Psoas muscle (tissue), 8 donors: ENCODE results near the gene CYSLTR2. TPM values are rescaled to one million over a fixed set of nuclear protein-coding genes. Genes with fewer than 3 reads are reported as not detected.

Experiments
- ATAC-seq, 4 donors: fragments of 200-7000 bp; cut with Tn5 transposase; one replicate each; pipeline ENCODE4 v1.9.1; 2020; ENCODE audit warnings: moderate library complexity in 3 of 4, mild to moderate bottlenecking in 2 of 4
- DNase-seq, 2 donors: peaks; one replicate each; pipeline ENCODE4 v3.0.0-alpha.2; 2020
- H3K27ac ChIP-seq: fragments of 200-600 bp; one replicate; pipeline ENCODE4 v1.8.0; 2022
- H3K27me3 ChIP-seq, 3 donors: fragments of 200-600 bp in 1 of 3; one replicate each; pipeline versions ENCODE4 v1.6.1 to v1.8.0; 2013 to 2022; ENCODE audit warnings: low read length in 2 of 3, mild to moderate bottlenecking in 2 of 3, moderate library complexity in 1 of 3; ENCODE audit not compliant: insufficient read depth in 3 of 3
- H3K36me3 ChIP-seq, 2 donors: fragments of 200-600 bp in 1 of 2; one replicate each; pipeline versions ENCODE4 v1.6.1 to v1.8.0; 2013 to 2022; ENCODE audit warnings: low read depth in 1 of 2, mild to moderate bottlenecking in 1 of 2, moderate library complexity in 1 of 2; ENCODE audit not compliant: insufficient read depth in 1 of 2
- H3K4me1 ChIP-seq: fragments of 200-600 bp; one replicate; pipeline ENCODE4 v1.8.0; 2022
- H3K4me3 ChIP-seq: fragments of 200-600 bp; one replicate; pipeline ENCODE4 v1.8.0; 2022; ENCODE audit warnings: mild to moderate bottlenecking
- H3K9me3 ChIP-seq: fragments of 200-600 bp; one replicate; pipeline ENCODE4 v1.8.0; 2022
- WGBS, 3 donors: extraction: QIAGEN DNeasy Blood & Tissue Kit; methylation state at CpG; one replicate each; pipeline versions ENCODE4 v1.1.6 to v1.1.7; 2013; 5-methylcytosine and 5-hydroxymethylcytosine counted together
- intact Hi-C, 2 donors: fragments of 100-400 bp; cut with DNase I; formaldehyde crosslinking; loops; one replicate each; pipeline versions ENCODE4 v1.11.0 to v1.14.2; 2022
- polyA plus RNA-seq, 3 donors: library from polyadenylated mRNA; stranded (reverse); fragments of 200-250 nt; gene quantifications; one replicate each; pipeline ENCODE4 v1.2.3, GENCODE V29; 2013
- total RNA-seq, 4 donors: library from RNA; stranded (reverse); fragmentation: NEBNext Ultra II Directional in 2 of 4; extraction: Animal tissue kit (Norgen Biotek cat#: 25700) in 2 of 4; gene quantifications; one replicate each; pipeline versions ENCODE4 v1.2.1 to v1.2.4, GENCODE V29; 2021 to 2023
- TF ChIP-seq, protein P1 (sequence below): fragments of 200-600 bp; IDR thresholded peaks from one replicate; pipeline ENCODE4 v1.8.0; 2022; ENCODE audit warnings: antibody characterized with exemption
- donor health status: healthy with polysubstance abuse.
- donor health status: DM: no; HTN: no; CAD: no; lungs with moderate emphysema.
- donor health status: Bipolar disorder and iron deficiency.
- donor health status: healthy.
- donor health status: DM: yes; HTN: yes; CAD: no.
- donor health status: DM: no; HTN: no; CAD: no.
- donor health status: DM: no; HTN: no; CAD: no.
- donor health status: DM: yes; HTN: yes; CAD: no.

Gene CYSLTR2
- total and polyA plus RNA-seq, 7 donors: 0.01 to 0.49 (median 0.04) TPM; not detected in 1

GRCh38 chr13:48634636-48635035, 19.1 kb upstream of the CYSLTR2 start:
- TF ChIP-seq, protein P1, sequence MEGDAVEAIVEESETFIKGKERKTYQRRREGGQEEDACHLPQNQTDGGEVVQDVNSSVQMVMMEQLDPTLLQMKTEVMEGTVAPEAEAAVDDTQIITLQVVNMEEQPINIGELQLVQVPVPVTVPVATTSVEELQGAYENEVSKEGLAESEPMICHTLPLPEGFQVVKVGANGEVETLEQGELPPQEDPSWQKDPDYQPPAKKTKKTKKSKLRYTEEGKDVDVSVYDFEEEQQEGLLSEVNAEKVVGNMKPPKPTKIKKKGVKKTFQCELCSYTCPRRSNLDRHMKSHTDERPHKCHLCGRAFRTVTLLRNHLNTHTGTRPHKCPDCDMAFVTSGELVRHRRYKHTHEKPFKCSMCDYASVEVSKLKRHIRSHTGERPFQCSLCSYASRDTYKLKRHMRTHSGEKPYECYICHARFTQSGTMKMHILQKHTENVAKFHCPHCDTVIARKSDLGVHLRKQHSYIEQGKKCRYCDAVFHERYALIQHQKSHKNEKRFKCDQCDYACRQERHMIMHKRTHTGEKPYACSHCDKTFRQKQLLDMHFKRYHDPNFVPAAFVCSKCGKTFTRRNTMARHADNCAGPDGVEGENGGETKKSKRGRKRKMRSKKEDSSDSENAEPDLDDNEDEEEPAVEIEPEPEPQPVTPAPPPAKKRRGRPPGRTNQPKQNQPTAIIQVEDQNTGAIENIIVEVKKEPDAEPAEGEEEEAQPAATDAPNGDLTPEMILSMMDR: no peak
- no peak for DNase-seq
- no peak overlapping the region for H3K27ac ChIP-seq
- no peak for ATAC-seq
- peaks cover 18% of the 10 kb centered on the region for H3K9me3 ChIP-seq
- H3K27me3 ChIP-seq: no peaks in the 10 kb centered on the region
- no peaks in the 10 kb centered on the region for H3K4me1 ChIP-seq
- H3K36me3 ChIP-seq: no peaks in the 10 kb centered on the region
- no peak overlapping the region for H3K4me3 ChIP-seq
- intact Hi-C loops: no loop called here

DNA sequence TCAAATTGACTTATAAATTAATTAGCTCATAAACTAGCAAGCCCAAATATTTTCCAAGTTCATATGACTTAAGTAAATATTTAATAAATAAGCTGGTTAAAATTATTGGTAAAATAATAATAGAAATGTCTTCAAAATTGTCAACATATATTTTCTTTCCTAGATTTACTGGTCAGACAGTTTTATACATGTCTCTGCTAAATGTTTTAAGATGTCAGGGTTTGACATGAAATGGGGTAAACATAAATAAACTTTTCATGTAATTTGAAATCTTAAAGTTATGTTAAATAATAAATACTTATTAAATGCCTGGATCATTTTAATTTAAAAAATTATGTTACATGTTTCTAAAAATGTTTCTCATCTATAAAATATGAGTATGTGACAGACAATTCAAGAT, 18.3 kb upstream of the CYSLTR2 start:
- intact Hi-C loops: no loop called here
- H3K4me1 ChIP-seq: no peaks in the 10 kb centered on the region
- no peaks in the 10 kb centered on the region for H3K27me3 ChIP-seq
- H3K4me3 ChIP-seq: no peak overlapping the region
- ATAC-seq (no peak), DNase-seq (no peak)
- H3K9me3 ChIP-seq: peaks cover 18% of the 10 kb centered on the region
- H3K36me3 ChIP-seq: no peaks in the 10 kb centered on the region
- TF ChIP-seq, protein P1: no peak
- no peak overlapping the region for H3K27ac ChIP-seq

DNA sequence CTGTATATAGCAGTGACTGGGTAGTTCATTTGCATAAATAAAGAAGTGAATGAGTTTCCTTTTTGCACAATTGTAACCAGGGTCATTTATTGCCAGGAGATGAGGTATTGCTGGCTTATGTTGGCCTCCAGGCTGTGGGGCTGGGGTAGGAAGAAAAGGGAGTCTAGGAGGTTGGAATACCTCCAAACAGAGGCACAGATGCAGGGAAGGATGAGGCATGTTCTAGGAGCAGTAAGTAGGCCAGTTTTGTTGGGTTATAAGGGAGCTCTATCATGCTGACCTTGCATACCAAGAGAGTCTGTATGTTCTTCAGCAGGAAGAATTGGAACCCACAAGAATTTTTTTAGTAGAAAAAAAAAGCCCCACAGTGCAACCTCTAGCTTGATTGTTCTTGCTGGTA, 17.2 kb upstream of the CYSLTR2 start:
- H3K9me3 ChIP-seq: peaks cover 18% of the 10 kb centered on the region
- H3K4me3 ChIP-seq: no peak overlapping the region
- no peak for ATAC-seq

GRCh38 chr13:48637601-48638000, 16.1 kb upstream of the CYSLTR2 start:
- ATAC-seq (no peak), DNase-seq (no peak)
- no peak overlapping the region for H3K27ac ChIP-seq
- H3K27me3 ChIP-seq: no peaks in the 10 kb centered on the region
- TF ChIP-seq, protein P1: no peak
- H3K36me3 ChIP-seq: no peaks in the 10 kb centered on the region
- H3K9me3 ChIP-seq: peaks cover 18% of the 10 kb centered on the region
- intact Hi-C loops: no loop called here
- H3K4me3 ChIP-seq: no peak overlapping the region
- H3K4me1 ChIP-seq: no peaks in the 10 kb centered on the region
- 40 to 85% (median 49%) methylated on average over 2 of the region's 2 CpGs for WGBS, 3 donors

More for the DNA sequence above, 17.2 kb upstream of the CYSLTR2 start:
- H3K36me3 ChIP-seq: no peaks in the 10 kb centered on the region
- no peak overlapping the region for H3K27ac ChIP-seq
- intact Hi-C loops: no loop called here
- H3K4me1 ChIP-seq: no peaks in the 10 kb centered on the region
- no peaks in the 10 kb centered on the region for H3K27me3 ChIP-seq
- TF ChIP-seq, protein P1: no peak
- DNase-seq: no peak

DNA sequence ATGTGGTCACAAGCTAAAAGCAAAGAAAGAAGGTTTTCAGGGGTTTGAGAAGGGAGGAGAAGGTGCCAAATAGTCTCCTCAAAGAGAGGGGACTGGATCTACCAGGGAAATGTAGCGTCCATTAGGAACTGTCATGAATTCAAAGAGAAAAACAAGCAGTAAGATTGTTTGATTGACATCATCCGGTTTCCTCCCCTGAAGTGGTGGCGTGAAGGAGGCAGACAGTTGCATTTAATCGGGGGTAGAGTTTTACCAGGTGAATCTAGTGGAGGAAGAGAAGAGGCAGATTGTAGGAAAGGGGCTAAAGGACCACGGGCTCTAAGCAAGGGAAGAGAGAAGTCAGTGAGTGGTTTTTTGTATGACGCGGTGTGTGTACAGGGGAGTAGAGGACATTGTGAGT, 13.0 kb upstream of the CYSLTR2 start:
- WGBS, 3 donors: 87 to 93% (median 92%) methylated on average over 7 of the region's 7 CpGs

More for the DNA sequence above, 13.0 kb upstream of the CYSLTR2 start:
- H3K36me3 ChIP-seq: no peaks in the 10 kb centered on the region
- no peaks in the 10 kb centered on the region for H3K27me3 ChIP-seq
- ATAC-seq: no peak
- H3K27ac ChIP-seq: no peak overlapping the region
- no peaks in the 10 kb centered on the region for H3K4me1 ChIP-seq
- intact Hi-C loops: no loop called here
- no peak overlapping the region for H3K4me3 ChIP-seq
- TF ChIP-seq, protein P1: no peak
- peaks cover 6% of the 10 kb centered on the region for H3K9me3 ChIP-seq
- no peak for DNase-seq
